Uterus (tissue), 2 donors: ENCODE measurements around the gene CD247.

Source experiments
- CTCF ChIP-seq, 4 experiments: fragments of 200-600 bp in 2 of 4; fragments of 450-650 bp in 2 of 4; sonication (generic) in 2 of 4; IDR thresholded peaks; one replicate each; pipeline ENCODE4 v1.5.1; 2016 to 2019; ENCODE audit warnings: antibody characterized with exemption in 4 of 4, mild to moderate bottlenecking in 2 of 4, moderate library complexity in 1 of 4
- POLR2A ChIP-seq, 2 donors: fragments of 450-650 bp; IDR thresholded peaks; one replicate each; pipeline ENCODE4 v1.6.1; 2016; ENCODE audit warnings: antibody characterized with exemption in 2 of 2, mild to moderate bottlenecking in 1 of 2, moderate library complexity in 1 of 2

GRCh38 chr1:167511374-167511986, 6.8 kb downstream of the CD247 start:
- TF ChIP-seq CTCF (IDR thresholded peaks at IDR 0.05): no peak
- TF ChIP-seq POLR2A (IDR thresholded peaks at IDR 0.05): no peak
